Stimulated activated CD4-positive, alpha-beta T cell treated with anti-CD3 and anti-CD28 coated beads, TNF-alpha, amount 100 ng/mL, for 4 hours (primary cell): ENCODE measurements around the gene PRLR.
"Not testable (repeated sequence)": the region's sequence is repeated elsewhere in the genome, so short reads cannot be mapped to it uniquely, and the experiment has no call there.

ENCODE experiments used
- DNase-seq, 3 experiments: peaks; one replicate each; pipeline ENCODE4 v3.0.0-alpha.2; 2020; ENCODE audit warnings: low read depth in 3 of 3

The PRLR gene

GRCh38 chr5:35127006-35127405 lies 103.3 kb downstream of the PRLR start:
- no peak for DNase-seq

GRCh38 chr5:35125746-35126145 lies 104.5 kb downstream of the PRLR start:
- DNase-seq, result no peak

- no peak for DNase-seq
These were observed 105.4 kb downstream of the PRLR start for GRCh38 chr5:35124932-35125331.

GRCh38 chr5:35122819-35123218 lies 107.5 kb downstream of the PRLR start:
- no peak for DNase-seq

- DNase-seq, result no peak
These were observed 109.6 kb downstream of the PRLR start for GRCh38 chr5:35120715-35121114.

GRCh38 chr5:35117967-35118366 lies 112.3 kb downstream of the PRLR start:
- DNase-seq, result no peak

- DNase-seq, result no peak
These were observed 114.4 kb downstream of the PRLR start for GRCh38 chr5:35115920-35116319.

- no peak for DNase-seq
These were observed 115.6 kb downstream of the PRLR start for GRCh38 chr5:35114698-35115097.

- no peak for DNase-seq
These were observed 118.0 kb downstream of the PRLR start for GRCh38 chr5:35112300-35112699.

- not testable (repeated sequence) for DNase-seq
These were observed 125.7 kb downstream of the PRLR start for GRCh38 chr5:35104550-35104949.

- no peak for DNase-seq
These were observed 126.5 kb downstream of the PRLR start for GRCh38 chr5:35103637-35104299.

GRCh38 chr5:35101720-35102119 lies 128.6 kb downstream of the PRLR start:
- DNase-seq, result not testable (repeated sequence)

GRCh38 chr5:35101016-35101415 lies 129.3 kb downstream of the PRLR start:
- DNase-seq, result no peak

- DNase-seq, result no peak
These were observed 132.1 kb downstream of the PRLR start for GRCh38 chr5:35098214-35098613.

- no peak for DNase-seq
These were observed 133.4 kb downstream of the PRLR start for GRCh38 chr5:35096932-35097331.

- DNase-seq, result no peak
These were observed 134.1 kb downstream of the PRLR start for GRCh38 chr5:35096216-35096615.

GRCh38 chr5:35095366-35095765 lies 134.9 kb downstream of the PRLR start:
- DNase-seq, result no peak

GRCh38 chr5:35094948-35095347 lies 135.3 kb downstream of the PRLR start:
- DNase-seq, result no peak

GRCh38 chr5:35092703-35093102 lies 137.6 kb downstream of the PRLR start:
- no peak for DNase-seq

- DNase-seq, result no peak
These were observed 138.6 kb downstream of the PRLR start for GRCh38 chr5:35091704-35092103.

GRCh38 chr5:35089334-35090314 lies 140.7 kb downstream of the PRLR start:
- DNase-seq, result peak in 1 of 3 experiments; percentile 27

- DNase-seq, result no peak
These were observed 142.3 kb downstream of the PRLR start for GRCh38 chr5:35087991-35088390.

- DNase-seq, result no peak
These were observed 147.1 kb downstream of the PRLR start for GRCh38 chr5:35083150-35083549.
